GM12878 (cell line): Measurements from ENCODE around the gene C11orf65. TPM values are rescaled to one million over a fixed set of nuclear protein-coding genes. Genes with fewer than 3 reads are reported as not detected.

Experiments used
- ATAC-seq: fragments of 200-7000 bp; cut with Tn5 transposase; 3 replicates; pipeline ENCODE4 v1.9.1; 2020; ENCODE audit warnings: mild to moderate bottlenecking, moderate library complexity
- BruUV-seq: library from RNA; stranded (reverse); fragments of 400-500 nt; replicated peaks from 2 replicates; lab custom pipeline; 2021; lab: Mats Ljungman, UMichigan
- CTCF ChIA-PET: fragments of 300-600 bp; sonication (Branson Sonifier 250); formaldehyde crosslinking; extraction: SDS; loops from one replicate; lab custom pipeline; 2021; ENCODE audit warnings: inconsistent platforms; lab: Yijun Ruan, JAX
- POLR2A ChIA-PET: fragments of 350-600 bp; formaldehyde crosslinking; extraction: SDS; loops from one replicate; lab custom pipeline; 2021; ENCODE audit warnings: inconsistent platforms; lab: Charles Lee
- RAD21 ChIA-PET: fragments of 300-600 bp; sonication (Branson Sonifier 250); formaldehyde crosslinking; loops from one replicate; lab custom pipeline; 2023; ENCODE audit warnings: antibody characterized with exemption; ENCODE audit not compliant: unreplicated experiment; lab: Charles Lee
- SMC1A ChIA-PET: fragments of 300-600 bp; sonication (Branson Sonifier 250); formaldehyde crosslinking; loops from one replicate; lab custom pipeline; 2023; ENCODE audit not compliant: unreplicated experiment, uncharacterized antibody; lab: Charles Lee
- DNase-seq: peaks from one replicate; pipeline ENCODE4 v3.0.0-alpha.2; 2011; ENCODE audit warnings: low read depth, low spot score
- FAIRE-seq: peaks from 3 replicates; lab custom pipeline; 2011; peaks lifted over from hg19 to GRCh38; lab: Jason Lieb, UNC
- H2AFZ ChIP-seq: 2 replicates; pipeline ENCODE4 v1.6.0; 2011; ENCODE audit warnings: low read depth, low read length, control low read depth; ENCODE audit not compliant: control insufficient read depth
- H3K27ac ChIP-seq: 2 replicates; pipeline ENCODE4 v1.5.1; 2011; ENCODE audit warnings: control low read depth; ENCODE audit not compliant: control insufficient read depth, insufficient read depth
- H3K27me3 ChIP-seq, 2 experiments: replicated peaks in 1 of 2; 2 replicates each; pipeline versions ENCODE4 v1.6.0 to v1.6.1; 2011; ENCODE audit warnings: low read length in 1 of 2; ENCODE audit not compliant: control insufficient read depth in 2 of 2, insufficient read depth in 2 of 2
- H3K36me3 ChIP-seq, 2 experiments: 2 replicates each; pipeline ENCODE4 v1.5.1; 2011; ENCODE audit warnings: low read length in 1 of 2; ENCODE audit not compliant: control insufficient read depth in 2 of 2, insufficient read depth in 2 of 2
- H3K4me1 ChIP-seq: 2 replicates; pipeline ENCODE4 v1.6.1; 2011; ENCODE audit warnings: mild to moderate bottlenecking, low read length, moderate library complexity, mixed read lengths; ENCODE audit not compliant: control insufficient read depth, insufficient read depth
- H3K4me2 ChIP-seq: 2 replicates; pipeline ENCODE4 v1.6.0; 2011; ENCODE audit warnings: control low read depth; ENCODE audit not compliant: control insufficient read depth, insufficient read depth
- H3K4me3 ChIP-seq: fragments of 200-600 bp; sonication (generic); 2 replicates; pipeline ENCODE4 v1.5.1; 2016
- H3K79me2 ChIP-seq: 2 replicates; pipeline ENCODE4 v1.6.0; 2011; ENCODE audit warnings: low read length; ENCODE audit not compliant: control insufficient read depth, insufficient read depth
- H3K9ac ChIP-seq: 2 replicates; pipeline ENCODE4 v1.8.0; 2011; ENCODE audit warnings: low read length, control low read depth, mixed read lengths; ENCODE audit not compliant: control insufficient read depth, insufficient read depth
- H3K9me3 ChIP-seq: replicated peaks from 3 replicates; pipeline ENCODE4 v1.5.1; 2011; ENCODE audit warnings: mild to moderate bottlenecking, low read length; ENCODE audit not compliant: control insufficient read depth, insufficient read depth
- H4K20me1 ChIP-seq: 2 replicates; pipeline ENCODE4 v1.6.0; 2011; ENCODE audit not compliant: control insufficient read depth, insufficient read depth
- ATF7 ChIP-seq: fragments of 450-650 bp; IDR thresholded peaks from 2 replicates; pipeline ENCODE4 v1.6.1; 2016; ENCODE audit warnings: low read depth, mild to moderate bottlenecking
- BACH1 ChIP-seq: fragments of 450-650 bp; IDR thresholded peaks from 2 replicates; pipeline ENCODE4 v1.6.1; 2017; ENCODE audit warnings: mild to moderate bottlenecking, borderline replicate concordance
- EED ChIP-seq: sonication (generic); IDR thresholded peaks from 2 replicates; pipeline ENCODE4 v1.6.1; 2016; ENCODE audit warnings: antibody characterized with exemption, low read depth
- IKZF2 ChIP-seq, 2 experiments: fragments of 450-650 bp; IDR thresholded peaks; 2 replicates each; pipeline ENCODE4 v1.6.1; 2017; ENCODE audit warnings: mild to moderate bottlenecking in 2 of 2, moderate library complexity in 2 of 2
- JUNB ChIP-seq: IDR thresholded peaks from 2 replicates; pipeline ENCODE4 v1.6.1; 2016; ENCODE audit warnings: antibody characterized with exemption, mild to moderate bottlenecking
- SKIL ChIP-seq: fragments of 450-650 bp; IDR thresholded peaks from 2 replicates; pipeline ENCODE4 v1.6.1; 2017; ENCODE audit warnings: mild to moderate bottlenecking, low read depth, inconsistent platforms; ENCODE audit not compliant: poor library complexity, severe bottlenecking
- SMARCA5 ChIP-seq: fragments of 450-650 bp; IDR thresholded peaks from 2 replicates; pipeline ENCODE4 v1.6.1; 2017; ENCODE audit warnings: mild to moderate bottlenecking
- SRF ChIP-seq, 2 experiments: IDR thresholded peaks; 2 replicates each; pipeline ENCODE4 v1.6.1; 2011; ENCODE audit warnings: low read depth in 2 of 2, low read length in 2 of 2, mild to moderate bottlenecking in 1 of 2, moderate library complexity in 1 of 2
- TCF12 ChIP-seq: IDR thresholded peaks from 2 replicates; pipeline ENCODE4 v1.6.1; 2011; ENCODE audit warnings: low read depth, mild to moderate bottlenecking, low read length
- USF1 ChIP-seq: IDR thresholded peaks from 2 replicates; pipeline ENCODE4 v1.6.1; 2011; ENCODE audit warnings: borderline replicate concordance, low read depth, mild to moderate bottlenecking, moderate library complexity, mixed read lengths, low read length; ENCODE audit not compliant: insufficient read depth; ENCODE audit errors: extremely low read length
- ZBTB11 ChIP-seq: fragments of 450-650 bp; formaldehyde crosslinking; IDR thresholded peaks from 2 replicates; pipeline ENCODE4 v1.5.0; 2022; ENCODE audit warnings: mild to moderate bottlenecking, missing genetic modification characterization
- ZBTB33 ChIP-seq: fragments of 450-650 bp; IDR thresholded peaks from 2 replicates; pipeline ENCODE4 v1.6.1; 2017; ENCODE audit warnings: mild to moderate bottlenecking
- ZNF622 ChIP-seq: fragments of 450-650 bp; IDR thresholded peaks from 2 replicates; pipeline ENCODE4 v1.6.1; 2017; ENCODE audit warnings: mild to moderate bottlenecking, inconsistent platforms
- WGBS: methylation state at CpG from one replicate; pipeline ENCODE4 v1.1.6; 2016; ENCODE audit warnings: low lambda C conversion rate; ENCODE audit not compliant: insufficient replicate concordance, insufficient coverage; ENCODE audit errors: missing lambda C conversion rate; 5-methylcytosine and 5-hydroxymethylcytosine counted together
- in situ Hi-C: fragments of 300-500 bp; cut with MboI; formaldehyde crosslinking; loops from 9 replicates; pipeline ENCODE4 v1.14.3; 2018; ENCODE audit warnings: mixed read lengths
- intact Hi-C: fragments of 100-400 bp; cut with micrococcal nuclease; formaldehyde crosslinking; loops from one replicate; pipeline ENCODE4 v1.14.2; 2022; ENCODE audit not compliant: unreplicated experiment
- polyA plus RNA-seq, 11 experiments: library from polyadenylated mRNA; depleted of rRNA in 4 of 11; unstranded in 6 of 11; stranded (reverse) in 5 of 11; fragments of >200 nt; fragmentation: Nextera tagmentation in 4 of 11; fragmentation: Illumina TruSeq in 1 of 11; extraction: Ambion mirVana in 4 of 11; extraction: Trizol in 1 of 11; gene quantifications; 1 replicate in 1 of 11; 2 replicates in 10 of 11; pipeline versions ENCODE4 v1.2.1 to v1.2.3, GENCODE V29; 2011 to 2016; ENCODE audit warnings: inconsistent platforms in 2 of 11, missing spikeins in 2 of 11, low read depth in 1 of 11
- total RNA-seq, 4 experiments: library from RNA; depleted of rRNA in 3 of 4; stranded (reverse); fragments of >200 nt in 3 of 4; fragmentation: Illumina TruSeq in 1 of 4; extraction: Trizol in 1 of 4; gene quantifications; 2 replicates each; pipeline versions ENCODE4 v1.2.1 to v1.2.3, GENCODE V29; 2013 to 2021

C11orf65 gene
- total and polyA plus RNA-seq, 10 of the 15 experiments (the other 5 are each of a cell fraction or from before 2014, with no cell fraction given) = 0.71 to 2.0 (median 1.2) TPM

- Histone ChIP-seq H3K4me3 (no peak overlapping the region), H4K20me1 (no peaks in the 10 kb centered on the region; the same call in 1 of the 2 replicates), H3K4me1 (no peaks in the 10 kb centered on the region), H3K4me2 (no peak overlapping the region), H3K9ac (no peak overlapping the region), H3K27ac (no peak overlapping the region), H3K9me3 (no peaks in the 10 kb centered on the region), H3K79me2 (no peaks in the 10 kb centered on the region), H3K36me3 (peaks cover 0 to 7% of the 10 kb centered on the region in 2 experiments; a peak in 2 of 4 replicates), H3K27me3 (no peaks in the 10 kb centered on the region), H2AFZ (no peak overlapping the region)
- ChIA-PET POLR2A (no interaction called here), RAD21 (no interaction called here), CTCF (no interaction called here), SMC1A (no interaction called here)
- DNase-seq = no peak
- intact Hi-C loops = no loop called here
- no TSS peak for BruUV-seq
- no peak for FAIRE-seq
- 100% methylated on average over 2 of the region's 2 CpGs for WGBS
- in situ Hi-C loops = no loop called here
- no peak for ATAC-seq
- TF ChIP-seq SRF (IDR thresholded peaks at IDR 0.05; ENCODE audit: low read depth in 2 of 2, low read length in 2 of 2) (no peak), BACH1 (no peak), ZBTB11 (no peak), USF1 (no peak), IKZF2 (IDR thresholded peaks at IDR 0.05) (no peak), ZBTB33 (no peak), ZNF622 (no peak), ATF7 (no peak), EED (no peak), TCF12 (no peak), SMARCA5 (no peak), JUNB (no peak), SKIL (no peak)
These were observed 103.2 kb downstream of the C11orf65 start for GRCh38 chr11:108364159-108364558.
